ENCODE data around the gene TMTC1. TPM values are rescaled to one million over a fixed set of nuclear protein-coding genes. Genes with fewer than 3 reads are reported as not detected.

TMTC1 gene
- total RNA-seq, 2 experiments from 2014 or later: not detected

GRCh38 chr12:29754235-29755189, 29.2 kb downstream of the TMTC1 start:
- DNase-seq: no peak
- ChIA-PET POLR2A (no interaction called here), CTCF (no interaction called here)
- Histone ChIP-seq H3K4me1 (ENCODE audit: insufficient read depth, low read length) (no peaks in the 10 kb centered on the region), H3K36me3 (ENCODE audit: insufficient read depth, low read length) (no peaks in the 10 kb centered on the region), H3K9me3 (ENCODE audit: control insufficient read depth in 1 of 2, insufficient read depth in 1 of 2, low read length in 2 of 2) (peaks cover 0 to 4% of the 10 kb centered on the region in 2 experiments), H3K27ac (ENCODE audit: low read depth in 1 of 2, low read length in 2 of 2) (no peak overlapping the region), H3K4me3 (ENCODE audit: low read length) (no peak overlapping the region), H3K27me3 (ENCODE audit: control insufficient read depth in 1 of 2, insufficient read depth in 2 of 2, low read length in 2 of 2) (no peaks in the 10 kb centered on the region)
- intact Hi-C loops (cut with DNase I, micrococcal nuclease): no loop called here
- Mint-ChIP-seq H3K27me3 (no peaks in the 10 kb centered on the region), H3K4me3 (no peak overlapping the region), H3K9me3 (no peaks in the 10 kb centered on the region), H3K36me3 (ENCODE audit: low read depth) (no peaks in the 10 kb centered on the region), H3K4me1 (ENCODE audit: low read depth) (no peaks in the 10 kb centered on the region), H3K27ac (no peak overlapping the region)
- ATAC-seq (ENCODE audit: poor library complexity): no peak
- TF ChIP-seq, protein P1, sequence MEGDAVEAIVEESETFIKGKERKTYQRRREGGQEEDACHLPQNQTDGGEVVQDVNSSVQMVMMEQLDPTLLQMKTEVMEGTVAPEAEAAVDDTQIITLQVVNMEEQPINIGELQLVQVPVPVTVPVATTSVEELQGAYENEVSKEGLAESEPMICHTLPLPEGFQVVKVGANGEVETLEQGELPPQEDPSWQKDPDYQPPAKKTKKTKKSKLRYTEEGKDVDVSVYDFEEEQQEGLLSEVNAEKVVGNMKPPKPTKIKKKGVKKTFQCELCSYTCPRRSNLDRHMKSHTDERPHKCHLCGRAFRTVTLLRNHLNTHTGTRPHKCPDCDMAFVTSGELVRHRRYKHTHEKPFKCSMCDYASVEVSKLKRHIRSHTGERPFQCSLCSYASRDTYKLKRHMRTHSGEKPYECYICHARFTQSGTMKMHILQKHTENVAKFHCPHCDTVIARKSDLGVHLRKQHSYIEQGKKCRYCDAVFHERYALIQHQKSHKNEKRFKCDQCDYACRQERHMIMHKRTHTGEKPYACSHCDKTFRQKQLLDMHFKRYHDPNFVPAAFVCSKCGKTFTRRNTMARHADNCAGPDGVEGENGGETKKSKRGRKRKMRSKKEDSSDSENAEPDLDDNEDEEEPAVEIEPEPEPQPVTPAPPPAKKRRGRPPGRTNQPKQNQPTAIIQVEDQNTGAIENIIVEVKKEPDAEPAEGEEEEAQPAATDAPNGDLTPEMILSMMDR (IDR thresholded peaks at IDR 0.05): no peak

DNA sequence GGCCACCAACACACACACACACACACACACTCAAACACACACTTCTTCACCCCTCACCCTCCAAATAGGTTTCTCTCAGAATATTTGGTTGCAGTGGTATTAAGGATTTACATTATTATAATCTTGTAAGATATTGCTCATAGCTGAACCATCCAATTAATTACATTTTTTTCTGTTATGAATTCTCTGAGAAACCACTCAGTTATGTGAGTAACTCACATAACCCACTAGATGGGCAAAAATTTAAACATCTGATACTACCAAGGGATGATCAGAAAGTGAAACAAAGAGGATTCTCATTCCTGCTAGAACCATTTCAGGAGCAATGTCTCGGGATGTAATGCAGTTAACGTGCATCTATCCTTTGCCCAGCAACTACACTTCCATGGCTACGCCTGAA, 31.6 kb downstream of the TMTC1 start:
- Mint-ChIP-seq H3K9me3 (no peaks in the 10 kb centered on the region), H3K4me3 (no peak overlapping the region)
- POLR2A ChIA-PET: no interaction called here

DNA sequence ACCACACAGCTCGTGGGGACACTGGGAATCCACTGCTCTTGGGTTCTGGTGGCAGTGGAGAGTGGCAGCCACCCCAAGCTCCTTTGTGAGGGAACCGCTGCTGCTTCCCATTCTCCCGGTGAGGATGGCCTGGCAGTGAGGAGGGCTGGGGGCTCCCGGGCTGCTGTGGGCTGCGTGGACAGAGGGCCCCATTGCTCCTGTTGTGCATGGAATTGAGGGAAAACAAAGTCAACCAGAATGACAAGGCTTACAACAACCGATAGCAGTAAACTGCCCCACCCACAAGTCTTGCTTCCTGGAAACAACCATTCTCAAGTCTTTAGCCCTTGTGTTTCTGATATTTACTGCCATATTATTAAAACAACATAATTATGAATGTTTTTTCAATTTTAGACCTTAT, 32.1 kb downstream of the TMTC1 start:
- no peaks in the 10 kb centered on the region for H3K4me1 ChIP-seq (ENCODE audit: insufficient read depth, low read length)
- DNase-seq (no peak), ATAC-seq (ENCODE audit: poor library complexity) (no peak)
- Mint-ChIP-seq H3K4me1 (ENCODE audit: low read depth) (no peaks in the 10 kb centered on the region), H3K27ac (no peak overlapping the region), H3K9me3 (no peaks in the 10 kb centered on the region), H3K4me3 (no peak overlapping the region), H3K36me3 (ENCODE audit: low read depth) (no peaks in the 10 kb centered on the region), H3K27me3 (no peaks in the 10 kb centered on the region)
- TF ChIP-seq, protein P1 (IDR thresholded peaks at IDR 0.05): no peak
- intact Hi-C loops (cut with DNase I, micrococcal nuclease): no loop called here
- POLR2A ChIA-PET: no interaction called here
- no peaks in the 10 kb centered on the region for H3K27me3 ChIP-seq (ENCODE audit: control insufficient read depth in 1 of 2, insufficient read depth in 2 of 2, low read length in 2 of 2)
- no peak overlapping the region for H3K4me3 ChIP-seq (ENCODE audit: low read length)
- no peak overlapping the region for H3K27ac ChIP-seq (ENCODE audit: low read depth in 1 of 2, low read length in 2 of 2)
- no peaks in the 10 kb centered on the region for H3K36me3 ChIP-seq (ENCODE audit: insufficient read depth, low read length)
- CTCF ChIA-PET: no interaction called here
- H3K9me3 ChIP-seq (ENCODE audit: control insufficient read depth in 1 of 2, insufficient read depth in 1 of 2, low read length in 2 of 2): peaks cover 0 to 4% of the 10 kb centered on the region in 2 experiments

More for the DNA sequence above, 31.6 kb downstream of the TMTC1 start:
- TF ChIP-seq, protein P1 (IDR thresholded peaks at IDR 0.05): no peak
- no peaks in the 10 kb centered on the region for H3K36me3 Mint-ChIP-seq (ENCODE audit: low read depth)
- CTCF ChIA-PET: no interaction called here
- H3K4me1 Mint-ChIP-seq (ENCODE audit: low read depth): no peaks in the 10 kb centered on the region
- no peaks in the 10 kb centered on the region for H3K27me3 Mint-ChIP-seq
- ATAC-seq (ENCODE audit: poor library complexity): no peak
- no peaks in the 10 kb centered on the region for H3K27me3 ChIP-seq (ENCODE audit: control insufficient read depth in 1 of 2, insufficient read depth in 2 of 2, low read length in 2 of 2)
- H3K4me3 ChIP-seq (ENCODE audit: low read length): no peak overlapping the region
- DNase-seq: no peak
- peaks cover 0 to 4% of the 10 kb centered on the region in 2 experiments for H3K9me3 ChIP-seq (ENCODE audit: control insufficient read depth in 1 of 2, insufficient read depth in 1 of 2, low read length in 2 of 2)
- H3K4me1 ChIP-seq (ENCODE audit: insufficient read depth, low read length): no peaks in the 10 kb centered on the region
- H3K27ac ChIP-seq (ENCODE audit: low read depth in 1 of 2, low read length in 2 of 2): no peak overlapping the region
- no peaks in the 10 kb centered on the region for H3K36me3 ChIP-seq (ENCODE audit: insufficient read depth, low read length)
- no peak overlapping the region for H3K27ac Mint-ChIP-seq
- intact Hi-C loops (cut with DNase I, micrococcal nuclease): no loop called here

Data from CD4-positive, alpha-beta T cell (primary cell).